Measurements from ENCODE around the gene PHF21B. TPM values are rescaled to one million over a fixed set of nuclear protein-coding genes. Genes with fewer than 3 reads are reported as not detected.

The PHF21B gene
- polyA plus RNA-seq, 3 donors from 2014 or later: not detected

GRCh38 chr22:45007391-45008185 lies 2.2 kb downstream of the PHF21B start:
- H3K36me3 Mint-ChIP-seq: peaks cover 0 to 4% (median 0%) of the 10 kb centered on the region in 3 donors
- no peak overlapping the region for H3K4me3 Mint-ChIP-seq
- peaks cover 13 to 20% of the 10 kb centered on the region in 2 donors for H3K4me1 Mint-ChIP-seq
- H3K27ac Mint-ChIP-seq: no peak overlapping the region
- no peak for DNase-seq
- peaks cover 16 to 31% (median 17%) of the 10 kb centered on the region in 3 donors for H3K27me3 Mint-ChIP-seq (ENCODE audit: low read depth in 3 of 3)
- peaks cover 0 to 3% (median 0%) of the 10 kb centered on the region in 6 donors for H3K9me3 Mint-ChIP-seq

DNA sequence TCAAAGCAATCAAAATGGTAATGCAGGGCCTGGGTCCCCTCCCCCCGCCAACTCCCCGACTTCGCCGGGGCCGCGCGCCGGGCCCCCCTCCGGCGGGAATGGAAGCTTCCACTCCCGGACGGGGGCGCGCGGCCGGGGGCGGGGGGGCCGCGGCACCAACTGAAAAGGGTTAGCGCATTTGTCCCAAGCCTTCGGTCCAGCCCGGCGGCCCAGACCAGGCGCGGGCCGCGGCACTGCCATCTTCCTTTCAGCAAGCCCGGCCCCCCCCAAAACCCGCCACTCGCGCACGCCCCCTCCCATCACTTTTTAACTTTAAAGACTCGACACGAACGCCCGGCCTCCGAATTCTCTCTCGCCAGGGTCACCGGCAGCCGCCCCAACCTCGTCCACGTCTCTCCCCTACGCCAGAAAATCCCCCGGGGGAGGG lies 2.8 kb downstream of the PHF21B start:
- Mint-ChIP-seq H3K27ac (no peak overlapping the region), H3K27me3 (ENCODE audit: low read depth in 3 of 3) (peaks cover 16 to 25% (median 17%) of the 10 kb centered on the region in 3 donors), H3K9me3 (peaks cover 0 to 3% (median 0%) of the 10 kb centered on the region in 6 donors), H3K36me3 (peaks cover 0 to 4% (median 0%) of the 10 kb centered on the region in 3 donors), H3K4me1 (peaks cover 13 to 20% of the 10 kb centered on the region in 2 donors), H3K4me3 (peak overlapping the region in 1 of 5 donors; percentile 21)
- DNase-seq: no peak

DNA sequence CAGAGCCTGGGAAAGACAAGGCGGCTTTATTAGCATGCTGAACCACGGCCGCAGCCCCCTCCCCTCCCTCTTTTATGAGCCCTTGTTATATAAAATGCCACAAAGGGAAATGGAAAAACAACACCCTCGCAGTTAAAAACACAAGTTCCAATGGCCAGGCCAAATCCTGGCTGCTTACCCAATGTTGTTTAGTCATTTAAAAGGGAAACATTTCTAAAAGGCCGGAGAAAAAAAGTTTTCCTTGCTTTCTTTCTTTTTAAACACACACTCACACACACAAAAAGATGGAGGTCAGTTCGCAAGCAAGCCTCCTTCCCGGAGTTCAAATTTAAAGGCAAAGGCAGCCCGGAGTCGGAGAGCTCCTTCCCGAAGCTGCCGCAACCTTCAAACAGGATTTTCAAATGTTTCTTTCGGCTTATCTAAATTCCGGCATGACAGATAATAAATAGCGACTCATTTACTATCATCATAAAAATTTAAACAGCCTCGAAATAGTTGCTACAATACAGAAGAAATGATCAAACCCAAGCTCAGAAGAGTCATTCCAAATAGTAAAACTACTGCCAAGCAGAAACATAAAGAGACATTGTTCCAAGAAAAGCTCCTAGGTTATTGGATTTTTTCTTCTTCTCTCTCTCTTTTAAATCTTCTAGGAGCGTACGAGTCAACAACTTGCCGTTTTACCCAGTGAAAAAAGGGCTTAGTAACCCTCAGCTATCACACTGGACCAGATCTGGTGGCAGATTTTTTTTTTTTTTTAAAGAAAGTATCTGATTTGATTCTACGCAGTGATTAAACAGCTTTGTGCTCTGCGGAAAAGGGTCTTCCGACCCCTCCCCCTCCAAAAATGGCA lies 3.5 kb downstream of the PHF21B start:
- peaks cover 14 to 22% (median 19%) of the 10 kb centered on the region in 3 donors for H3K27me3 Mint-ChIP-seq (ENCODE audit: low read depth in 3 of 3)

DNA sequence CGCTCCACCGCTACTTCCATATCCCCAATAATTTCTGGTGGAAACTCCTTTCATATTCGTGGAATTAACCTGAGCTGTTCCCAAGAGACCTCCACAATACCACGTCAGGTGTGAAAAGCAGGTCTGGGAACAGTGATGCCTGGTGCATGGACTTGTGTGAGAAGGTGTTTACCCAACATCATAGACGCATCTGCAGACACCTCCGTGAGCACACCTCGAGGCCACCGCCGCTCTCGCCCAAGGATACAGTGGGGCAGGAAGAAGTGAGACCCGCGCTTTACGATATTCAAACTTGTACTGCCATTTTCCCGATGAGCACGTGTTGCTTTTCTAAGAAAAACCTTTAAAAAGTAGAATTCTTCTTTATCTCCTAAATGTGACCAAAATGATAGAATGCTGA lies 8.2 kb downstream of the PHF21B start:
- Mint-ChIP-seq H3K4me1 (peaks cover 4 to 9% of the 10 kb centered on the region in 2 donors), H3K27me3 (ENCODE audit: low read depth in 3 of 3) (peaks cover 10 to 18% (median 15%) of the 10 kb centered on the region in 3 donors), H3K4me3 (no peak overlapping the region), H3K27ac (no peak overlapping the region), H3K36me3 (no peaks in the 10 kb centered on the region), H3K9me3 (no peaks in the 10 kb centered on the region)
- no peak for DNase-seq

More for the DNA sequence above, 3.5 kb downstream of the PHF21B start:
- DNase-seq: no peak
- H3K4me1 Mint-ChIP-seq: peaks cover 13 to 20% of the 10 kb centered on the region in 2 donors
- no peak overlapping the region for H3K27ac Mint-ChIP-seq
- peaks cover 0 to 4% (median 0%) of the 10 kb centered on the region in 3 donors for H3K36me3 Mint-ChIP-seq
- peaks cover 0 to 3% (median 0%) of the 10 kb centered on the region in 6 donors for H3K9me3 Mint-ChIP-seq
- peak overlapping the region; percentile 36 to 73 (median 65) for H3K4me3 Mint-ChIP-seq

- Mint-ChIP-seq H3K36me3 (no peaks in the 10 kb centered on the region), H3K4me1 (no peaks in the 10 kb centered on the region), H3K27ac (no peak overlapping the region), H3K9me3 (no peaks in the 10 kb centered on the region), H3K4me3 (no peak overlapping the region), H3K27me3 (ENCODE audit: low read depth in 3 of 3) (peaks cover 7 to 13% (median 9%) of the 10 kb centered on the region in 3 donors)
- no peak for DNase-seq
Measured at GRCh38 chr22:45000330-45000729, 9.5 kb downstream of the PHF21B start.

DNA sequence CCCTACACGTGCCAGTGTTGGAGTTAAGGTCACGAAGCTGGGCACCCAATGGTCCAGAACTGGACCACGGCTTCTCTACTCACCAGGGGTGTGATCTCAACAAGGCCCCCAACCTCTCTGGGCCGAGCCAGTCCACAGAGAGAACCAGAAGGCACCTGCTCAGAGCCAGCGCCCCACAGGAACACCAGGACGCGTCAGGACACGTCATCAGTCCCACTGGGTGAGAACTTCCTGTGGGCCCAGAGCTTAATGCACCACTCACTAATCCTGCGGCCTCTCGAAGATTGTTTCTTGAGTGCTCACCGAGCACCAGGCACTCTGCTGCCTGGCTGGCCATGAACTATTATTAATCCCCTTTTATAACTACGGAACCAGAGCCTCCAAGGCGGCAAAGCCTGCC lies 10.1 kb downstream of the PHF21B start:
- no peaks in the 10 kb centered on the region for H3K36me3 Mint-ChIP-seq

DNA sequence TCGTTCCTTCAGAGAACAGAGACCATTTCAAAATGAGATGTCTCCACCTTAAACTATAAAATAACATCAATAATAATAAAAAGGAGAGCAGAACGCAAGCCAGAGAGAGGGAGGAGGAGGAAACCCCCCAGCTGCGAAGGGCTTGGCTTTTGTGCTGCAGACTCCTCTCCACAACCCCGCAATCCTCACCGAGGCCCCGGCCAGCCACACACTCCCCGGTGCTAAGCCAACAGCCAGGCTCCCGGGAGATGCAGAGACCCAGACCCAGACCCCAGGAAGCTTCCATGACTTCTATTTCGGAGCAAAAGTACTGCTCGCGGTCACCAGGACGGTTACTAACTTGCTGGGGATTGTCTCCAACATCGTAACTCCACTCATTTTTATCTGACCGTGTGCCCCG lies 10.6 kb downstream of the PHF21B start:
- Mint-ChIP-seq H3K36me3 (no peaks in the 10 kb centered on the region), H3K4me3 (no peak overlapping the region), H3K9me3 (no peaks in the 10 kb centered on the region), H3K4me1 (no peaks in the 10 kb centered on the region), H3K27ac (no peak overlapping the region), H3K27me3 (ENCODE audit: low read depth in 3 of 3) (peaks cover 7 to 10% (median 8%) of the 10 kb centered on the region in 3 donors)
- DNase-seq: no peak

More for the DNA sequence above, 10.1 kb downstream of the PHF21B start:
- Mint-ChIP-seq H3K4me1 (no peaks in the 10 kb centered on the region), H3K27me3 (ENCODE audit: low read depth in 3 of 3) (peaks cover 7 to 10% (median 9%) of the 10 kb centered on the region in 3 donors), H3K27ac (no peak overlapping the region), H3K4me3 (no peak overlapping the region), H3K9me3 (no peaks in the 10 kb centered on the region)
- DNase-seq: no peak

DNA sequence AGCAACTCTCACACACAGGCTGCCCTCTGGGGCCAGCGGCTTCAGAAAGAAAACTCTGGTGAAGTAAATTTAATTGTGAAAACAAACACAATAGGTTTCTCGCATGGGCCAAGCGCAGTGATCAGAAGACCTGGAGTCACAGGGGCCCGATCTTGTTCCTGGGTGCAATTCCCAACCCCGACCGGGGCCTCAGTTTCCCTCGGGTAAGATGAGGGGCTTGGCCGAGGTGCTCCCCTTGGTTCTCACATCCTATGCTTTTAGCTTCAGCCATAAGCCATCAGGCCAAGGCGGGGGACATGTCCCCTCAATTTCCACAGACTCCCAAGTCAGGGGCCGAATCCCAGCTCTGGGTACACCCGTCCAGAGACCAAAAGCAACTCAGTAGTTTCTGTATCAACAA lies 11.5 kb downstream of the PHF21B start:
- H3K4me1 Mint-ChIP-seq: no peaks in the 10 kb centered on the region
- no peak for DNase-seq

DNA sequence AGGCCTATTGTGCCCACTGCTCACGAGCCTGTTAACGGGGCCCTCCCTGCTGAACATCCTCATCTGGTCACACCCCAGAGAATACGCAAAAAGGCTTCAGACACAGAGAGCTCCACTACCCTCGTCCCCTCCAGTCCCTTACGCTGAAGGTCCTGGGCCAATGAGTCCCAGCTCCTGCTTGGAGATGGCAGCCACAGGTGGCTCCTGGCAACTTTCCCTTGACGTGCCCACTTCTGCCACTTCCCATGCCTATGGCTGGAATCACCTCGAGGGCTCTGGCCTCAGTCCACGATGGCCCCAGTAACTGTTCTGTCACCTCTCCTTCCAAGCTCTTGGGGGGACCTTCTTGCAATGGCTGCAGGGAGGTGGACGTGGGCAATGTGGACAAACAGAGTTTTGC lies 12.7 kb downstream of the PHF21B start:
- no peak for DNase-seq
- H3K4me1 Mint-ChIP-seq: no peaks in the 10 kb centered on the region
- no peaks in the 10 kb centered on the region for H3K36me3 Mint-ChIP-seq
- peaks cover 6 to 7% (median 6%) of the 10 kb centered on the region in 3 donors for H3K27me3 Mint-ChIP-seq (ENCODE audit: low read depth in 3 of 3)
- H3K4me3 Mint-ChIP-seq: no peak overlapping the region
- no peaks in the 10 kb centered on the region for H3K9me3 Mint-ChIP-seq
- no peak overlapping the region for H3K27ac Mint-ChIP-seq

More for the DNA sequence above, 11.5 kb downstream of the PHF21B start:
- Mint-ChIP-seq H3K36me3 (no peaks in the 10 kb centered on the region), H3K9me3 (no peaks in the 10 kb centered on the region), H3K27me3 (ENCODE audit: low read depth in 3 of 3) (peaks cover 6 to 7% (median 7%) of the 10 kb centered on the region in 3 donors), H3K27ac (no peak overlapping the region), H3K4me3 (no peak overlapping the region)

- no peaks in the 10 kb centered on the region for H3K4me1 Mint-ChIP-seq
- no peaks in the 10 kb centered on the region for H3K9me3 Mint-ChIP-seq
- H3K27ac Mint-ChIP-seq: no peak overlapping the region
- H3K36me3 Mint-ChIP-seq: no peaks in the 10 kb centered on the region
- H3K27me3 Mint-ChIP-seq (ENCODE audit: low read depth in 3 of 3): peaks cover 4 to 6% (median 6%) of the 10 kb centered on the region in 3 donors
- no peak for DNase-seq
- no peak overlapping the region for H3K4me3 Mint-ChIP-seq
Measured at GRCh38 chr22:44996648-44997047, 13.2 kb downstream of the PHF21B start.

GRCh38 chr22:44996120-44996519 lies 13.7 kb downstream of the PHF21B start:
- H3K4me3 Mint-ChIP-seq: no peak overlapping the region
- no peaks in the 10 kb centered on the region for H3K4me1 Mint-ChIP-seq
- H3K27me3 Mint-ChIP-seq (ENCODE audit: low read depth in 3 of 3): peaks cover 2 to 6% (median 6%) of the 10 kb centered on the region in 3 donors
- H3K36me3 Mint-ChIP-seq: no peaks in the 10 kb centered on the region
- no peak for DNase-seq
- H3K27ac Mint-ChIP-seq: no peak overlapping the region
- H3K9me3 Mint-ChIP-seq: no peaks in the 10 kb centered on the region

DNA sequence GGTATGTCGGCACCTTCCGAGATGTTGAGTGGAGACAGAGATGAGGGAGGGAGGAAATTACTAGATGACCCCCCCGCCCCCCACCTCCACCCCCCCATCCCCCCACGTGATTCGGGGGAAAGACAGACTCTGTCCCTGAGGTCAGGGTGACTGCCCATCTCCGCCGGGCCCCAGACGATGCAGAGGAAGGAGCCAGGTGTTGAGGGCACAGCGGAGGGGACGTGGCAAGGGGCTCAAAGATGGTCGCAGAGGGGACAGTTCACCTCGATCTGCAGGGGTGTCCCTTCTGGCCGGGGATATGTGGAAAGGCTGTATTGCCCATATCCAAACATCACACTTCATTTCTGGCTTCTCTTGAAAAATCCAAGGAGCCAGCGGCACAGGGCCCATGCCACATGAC lies 14.1 kb downstream of the PHF21B start:
- no peak overlapping the region for H3K4me3 Mint-ChIP-seq
- H3K36me3 Mint-ChIP-seq: no peaks in the 10 kb centered on the region
- no peaks in the 10 kb centered on the region for H3K4me1 Mint-ChIP-seq
- no peak overlapping the region for H3K27ac Mint-ChIP-seq
- no peaks in the 10 kb centered on the region for H3K9me3 Mint-ChIP-seq
- no peak for DNase-seq
- peaks cover 2 to 6% (median 6%) of the 10 kb centered on the region in 3 donors for H3K27me3 Mint-ChIP-seq (ENCODE audit: low read depth in 3 of 3)

- Mint-ChIP-seq H3K27me3 (ENCODE audit: low read depth in 3 of 3) (peaks cover 2 to 7% (median 6%) of the 10 kb centered on the region in 3 donors), H3K36me3 (no peaks in the 10 kb centered on the region), H3K9me3 (no peaks in the 10 kb centered on the region), H3K27ac (no peak overlapping the region), H3K4me3 (no peak overlapping the region), H3K4me1 (no peaks in the 10 kb centered on the region)
- DNase-seq: no peak
Measured at GRCh38 chr22:44995105-44995514, 14.7 kb downstream of the PHF21B start.
